Activated T-cell treated with anti-CD3 and anti-CD28 coated beads for 4 hours (primary cell): ENCODE data around the gene GTPBP6.
"Not testable (repeated sequence)": the region's sequence is repeated elsewhere in the genome, so short reads cannot be mapped to it uniquely, and the experiment has no call there.

Experiments used
- DNase-seq: peaks from one replicate; pipeline ENCODE4 v3.0.0-alpha.2; 2020

GTPBP6 gene

DNA sequence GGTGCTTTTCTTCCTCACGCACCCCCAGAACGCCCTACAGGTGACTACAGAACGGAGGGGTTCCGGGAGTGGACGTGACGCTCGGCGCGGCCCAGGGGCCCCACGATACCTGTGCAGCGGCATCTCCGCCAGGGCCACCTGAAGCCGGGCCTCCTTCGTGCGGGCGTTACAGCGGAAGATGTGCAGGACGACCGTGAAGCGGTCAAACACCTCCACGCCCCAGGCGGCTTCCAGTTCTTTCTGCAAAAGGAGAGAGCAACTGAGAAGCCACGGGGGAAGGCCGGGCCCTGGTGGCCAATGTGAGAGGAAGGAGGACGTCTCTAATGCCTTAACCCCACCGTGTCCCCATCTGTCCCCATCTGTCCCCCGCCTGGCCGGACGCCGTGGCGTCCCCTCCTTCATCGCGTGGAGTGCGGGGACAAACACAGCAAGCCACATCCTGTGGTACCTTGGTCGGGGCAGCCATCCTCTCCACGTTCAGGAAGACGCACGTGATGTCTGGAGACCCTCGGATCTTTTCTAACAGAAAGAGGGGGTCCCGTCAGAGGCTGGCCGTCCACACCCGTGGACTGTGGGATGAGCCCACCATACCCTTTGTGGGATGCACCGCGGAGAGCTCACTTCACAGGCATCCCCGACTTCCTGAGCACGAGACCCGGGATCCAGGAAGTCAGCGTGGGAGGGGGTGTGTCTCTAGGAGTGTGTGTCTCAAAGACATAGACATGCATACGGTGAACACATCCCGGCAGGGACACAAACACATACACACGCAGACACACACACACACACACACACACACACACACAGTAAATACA is 3.6 kb downstream of the GTPBP6 start:
- no peak for DNase-seq

DNA sequence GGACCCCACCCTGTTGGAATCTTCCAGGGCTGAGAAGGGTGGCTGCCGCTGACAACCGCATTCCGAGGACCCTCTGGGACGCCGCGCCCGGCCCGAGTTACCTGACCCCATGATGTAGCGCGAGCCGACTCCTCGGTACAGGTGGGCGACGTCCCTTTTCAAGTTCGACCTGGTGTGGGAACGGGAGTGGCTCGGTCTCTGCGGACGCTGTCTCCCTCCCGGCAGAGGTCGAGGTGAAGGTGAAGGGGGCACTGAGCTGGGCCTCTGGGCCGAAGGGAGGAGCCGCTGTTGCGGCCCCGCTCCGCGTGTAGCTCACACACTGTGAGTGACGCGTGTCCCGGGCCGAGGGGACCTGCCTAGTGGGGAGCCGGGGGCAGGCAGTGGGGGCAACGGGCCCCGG is 4.5 kb downstream of the GTPBP6 start:
- DNase-seq: no peak

DNA sequence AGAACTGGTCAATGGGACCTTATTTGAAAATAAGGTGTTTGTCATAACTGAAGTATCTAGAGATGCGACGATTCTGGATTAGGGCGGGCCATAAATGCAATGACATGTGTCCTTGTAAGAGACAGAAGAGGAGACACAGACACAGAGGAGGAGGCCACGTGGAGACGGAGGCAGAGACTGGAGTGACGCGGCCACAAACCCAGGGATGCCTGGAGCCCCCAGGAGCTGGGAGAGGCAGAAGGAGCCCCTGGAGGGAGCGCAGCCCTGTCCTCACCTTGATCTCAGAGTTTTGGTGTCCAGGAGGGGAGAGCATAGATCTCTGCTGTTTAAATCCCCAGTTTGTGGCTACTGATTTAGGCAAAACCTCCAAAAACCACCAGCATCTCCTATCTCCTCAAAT is 5.0 kb downstream of the GTPBP6 start:
- DNase-seq: no peak

DNA sequence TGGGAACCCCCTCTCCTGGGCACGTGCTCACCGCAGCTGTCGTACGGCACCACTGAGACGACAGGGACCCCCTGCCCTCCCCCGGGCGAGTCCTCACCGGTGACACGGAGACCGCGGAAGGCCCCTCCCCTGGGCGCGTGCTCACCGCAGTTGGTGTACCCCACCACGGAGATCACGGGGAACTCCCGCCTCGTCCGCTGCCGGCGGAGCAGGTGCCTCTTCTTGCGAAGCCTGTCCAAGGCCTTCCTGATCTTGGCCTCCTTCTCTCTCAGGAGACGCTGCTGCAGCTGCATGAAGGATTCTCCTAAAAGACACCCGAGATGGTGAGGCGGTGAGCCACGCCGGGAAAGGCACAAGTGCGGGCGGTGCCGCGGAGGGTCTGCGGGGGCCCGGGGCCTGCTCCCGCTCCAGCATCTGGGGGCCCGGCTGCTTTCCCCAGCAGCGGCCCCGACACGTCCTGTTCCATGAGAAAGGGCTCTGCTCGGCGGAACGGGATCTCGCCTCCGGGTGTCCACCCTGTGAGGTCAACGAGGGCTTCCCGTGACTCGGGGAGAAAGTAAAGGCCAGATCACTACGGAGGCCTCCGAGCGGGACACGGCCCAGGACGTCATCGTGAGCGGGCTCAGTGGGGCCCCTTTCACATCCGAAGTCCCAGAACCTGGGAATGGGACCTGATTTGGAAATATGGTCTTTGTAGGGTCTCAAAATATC is 5.8 kb downstream of the GTPBP6 start:
- DNase-seq: no peak

DNA sequence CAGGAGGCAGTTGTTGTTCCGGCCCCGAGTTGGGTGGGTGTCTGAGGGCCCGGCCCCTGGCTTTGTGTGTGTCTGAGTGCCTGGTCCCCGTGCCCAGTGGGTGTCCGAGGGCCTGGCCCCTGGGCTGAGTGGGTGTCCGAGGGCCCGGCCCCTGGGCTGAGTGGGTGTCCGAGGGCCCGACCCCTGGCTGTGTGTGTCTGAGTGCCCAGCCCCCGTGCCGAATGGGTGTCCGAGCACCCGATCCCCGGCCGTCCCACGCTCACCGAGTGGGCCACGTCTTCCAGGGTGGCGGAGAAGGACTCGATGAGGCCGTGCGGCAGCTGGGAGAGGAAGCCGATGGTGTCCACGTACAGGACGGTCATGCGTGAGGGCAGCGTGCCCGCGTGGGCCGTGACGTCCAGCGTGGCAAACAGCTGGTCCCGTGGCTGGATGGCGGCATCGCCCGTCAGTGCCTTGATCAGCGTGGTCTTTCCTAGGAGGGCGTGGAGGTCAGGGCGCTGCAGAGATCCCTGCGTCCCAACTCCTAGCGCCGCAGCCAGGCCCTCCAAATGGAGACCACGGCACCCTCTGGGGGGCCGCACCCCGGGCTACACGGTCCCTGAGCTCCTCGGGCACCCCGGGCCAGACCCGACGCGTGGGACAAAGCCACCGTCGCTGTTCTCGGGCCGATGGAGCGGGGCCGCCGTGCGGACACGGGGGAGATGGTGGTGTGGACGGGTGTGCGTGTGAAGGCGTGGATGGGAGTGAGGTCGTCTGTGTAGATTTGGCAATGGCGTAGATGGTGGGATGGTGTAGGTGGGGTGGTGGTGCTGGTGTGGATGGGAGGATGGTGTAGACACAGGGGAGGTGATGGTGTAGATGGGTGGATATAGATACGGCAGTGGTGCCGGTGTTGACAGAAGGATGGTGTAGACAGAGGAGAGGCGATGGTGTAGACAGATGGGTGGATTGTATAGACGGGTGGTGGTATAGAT is 7.2 kb downstream of the GTPBP6 start:
- no peak for DNase-seq

DNA sequence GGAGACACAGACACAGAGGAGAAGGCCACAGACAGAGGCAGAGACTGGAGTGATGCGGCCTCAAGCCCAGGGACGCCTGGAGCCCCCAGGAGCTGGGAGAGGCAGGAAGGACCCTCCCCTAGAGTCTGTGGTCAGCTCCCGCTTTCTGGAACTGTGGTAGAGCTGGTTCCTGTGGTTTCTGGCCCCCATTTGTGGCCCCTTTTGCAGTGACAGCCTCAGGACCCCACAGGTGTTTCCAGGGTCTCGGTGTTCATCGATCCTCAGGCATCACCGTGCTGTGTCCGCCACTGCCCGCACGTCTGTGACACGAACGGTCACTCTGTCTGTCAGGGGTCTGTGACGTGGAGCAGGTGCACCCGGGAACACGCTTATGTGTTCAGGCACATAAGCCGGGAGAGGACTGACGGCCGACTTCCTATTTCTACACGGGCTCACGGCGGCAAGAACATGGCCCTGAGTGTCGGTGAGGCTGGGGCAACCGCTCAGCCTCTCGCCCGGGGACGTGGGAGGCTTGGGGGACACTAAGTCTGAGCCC is 7.9 kb downstream of the GTPBP6 start:
- no peak for DNase-seq

DNA sequence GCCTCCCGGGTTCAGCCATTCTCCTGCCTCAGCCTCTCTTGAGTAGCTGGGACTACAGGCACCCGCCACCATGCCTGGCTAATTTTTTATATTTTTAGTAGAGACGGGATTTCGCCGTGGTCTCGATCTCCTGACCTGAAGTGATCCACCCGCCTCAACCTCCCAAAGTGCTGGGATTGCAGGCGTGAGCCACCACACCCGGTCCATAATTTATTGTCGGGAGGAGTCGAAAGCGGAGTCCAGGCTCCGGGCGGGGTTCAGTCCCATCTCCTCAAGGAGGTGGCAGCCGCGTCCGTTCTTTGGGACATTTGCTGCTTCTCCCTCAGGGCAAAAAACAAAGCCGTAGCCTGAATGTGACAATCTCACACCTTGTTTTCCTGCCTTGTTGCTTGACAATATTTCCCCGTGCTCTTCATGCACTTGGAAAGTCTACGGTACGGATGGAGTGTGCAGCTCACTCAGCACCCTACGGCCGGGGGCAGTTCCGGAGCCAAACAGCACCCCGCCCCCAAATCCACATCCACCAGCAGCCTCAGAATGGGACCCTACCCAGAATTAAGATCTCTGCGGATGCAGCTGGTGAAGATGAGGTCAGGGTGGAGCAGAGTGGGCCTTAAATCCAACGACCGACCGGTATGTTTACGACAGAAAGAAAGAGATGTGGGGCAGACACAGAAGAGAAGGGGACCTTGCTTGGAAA is 9.6 kb downstream of the GTPBP6 start:
- DNase-seq: no peak

DNA sequence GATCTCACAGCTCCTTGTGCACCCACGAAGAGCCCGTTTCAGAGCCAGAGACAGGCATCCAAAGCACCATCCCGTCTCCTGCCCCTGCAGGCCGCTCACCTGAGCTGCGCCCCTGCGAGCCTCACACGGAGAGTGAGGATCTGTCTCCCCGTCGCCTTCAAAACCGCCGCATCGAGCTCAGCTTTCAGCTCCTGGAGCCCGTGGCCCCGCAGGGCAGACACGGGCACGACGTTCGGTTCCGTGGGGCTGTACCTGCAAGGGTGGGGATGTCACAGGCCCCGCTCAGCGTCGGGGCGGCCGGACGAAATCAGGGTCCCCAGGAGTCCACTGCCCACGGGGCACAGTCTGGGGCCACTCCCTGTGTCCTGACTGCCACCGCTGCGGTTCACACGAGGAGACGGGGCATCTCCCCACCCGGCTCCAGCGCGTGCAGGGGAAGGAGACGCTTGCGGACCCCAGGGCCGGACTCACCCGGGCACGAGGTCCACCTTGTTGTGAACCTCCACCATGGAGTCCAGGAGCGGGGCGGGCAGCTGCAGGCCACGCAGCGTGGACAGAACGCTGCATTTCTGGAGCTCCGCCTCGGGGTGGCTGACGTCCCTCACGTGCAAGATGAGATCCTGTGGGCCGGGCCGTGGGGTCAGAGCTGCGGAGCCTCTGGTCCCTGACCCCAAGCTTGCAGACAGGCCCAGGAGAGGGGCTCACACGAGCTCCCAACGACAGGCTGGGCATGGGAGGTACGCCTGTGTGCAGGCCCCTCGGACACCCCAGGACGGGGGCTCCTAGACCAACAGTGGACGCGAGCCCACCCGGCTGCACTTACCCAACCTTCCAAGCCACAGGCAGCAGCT is 11.1 kb downstream of the GTPBP6 start:
- no peak for DNase-seq

DNA sequence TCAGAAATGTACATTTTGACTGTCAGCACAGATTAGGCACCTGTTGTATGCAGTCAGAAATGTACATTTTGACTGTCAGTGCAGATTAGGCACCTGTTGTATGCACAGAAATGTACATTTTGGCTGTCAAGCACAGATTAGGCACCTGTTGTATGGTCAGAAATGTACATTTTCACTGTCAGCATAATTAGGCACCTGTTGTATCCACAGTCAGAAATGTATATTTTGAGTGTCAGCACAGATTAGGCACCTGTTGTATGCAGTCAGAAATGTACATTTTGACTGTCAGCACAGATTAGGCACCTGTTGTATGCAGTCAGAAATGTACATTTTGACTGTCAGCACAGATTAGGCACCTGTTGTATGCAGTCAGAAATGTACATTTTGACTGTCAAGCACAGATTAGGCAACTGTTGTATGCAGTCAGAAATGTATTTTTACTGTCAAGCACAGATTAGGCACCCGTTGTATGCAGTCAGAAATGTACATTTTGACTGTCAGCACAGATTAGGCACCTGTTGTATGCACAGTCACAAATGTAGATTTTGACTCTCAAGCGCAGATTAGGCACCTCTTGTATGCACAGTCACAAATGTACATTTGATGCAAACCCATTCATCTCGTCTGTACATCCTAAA is 11.9 kb downstream of the GTPBP6 start:
- DNase-seq: not testable (repeated sequence)

DNA sequence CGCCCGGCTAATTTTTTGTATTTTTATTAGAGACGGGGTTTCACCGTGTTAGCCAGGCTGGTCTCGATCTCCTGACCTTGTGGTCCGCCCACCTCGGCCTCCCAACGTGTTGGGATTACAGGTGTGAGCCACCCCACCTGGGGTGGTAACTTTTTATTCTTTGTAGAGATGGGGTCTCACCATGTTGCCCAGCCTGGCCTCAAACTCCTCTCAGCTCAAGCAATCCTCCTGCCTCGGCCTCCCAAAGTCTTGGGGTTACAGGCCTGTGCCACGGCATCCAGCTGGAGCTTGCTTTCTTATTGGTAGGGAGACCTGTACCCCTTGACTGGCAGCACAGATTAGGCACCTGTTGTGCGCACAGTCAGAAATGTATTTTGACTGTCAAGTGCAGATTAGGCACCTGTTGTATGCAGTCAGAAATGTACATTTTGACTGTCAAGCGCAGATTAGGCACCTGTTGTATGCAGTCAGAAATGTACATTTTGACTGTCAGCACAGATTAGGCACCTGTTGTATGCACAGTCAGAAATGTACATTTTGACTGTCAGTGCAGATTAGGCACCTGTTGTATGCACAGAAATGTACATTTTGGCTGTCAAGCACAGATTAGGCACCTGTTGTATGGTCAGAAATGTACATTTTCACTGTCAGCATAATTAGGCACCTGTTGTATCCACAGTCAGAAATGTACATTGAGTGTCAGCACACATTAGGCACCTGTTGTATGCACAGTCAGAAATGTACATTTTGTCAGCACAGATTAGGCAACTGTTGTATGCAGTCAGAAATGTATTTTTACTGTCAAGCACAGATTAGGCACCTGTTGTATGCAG is 12.6 kb downstream of the GTPBP6 start:
- not testable (repeated sequence) for DNase-seq

DNA sequence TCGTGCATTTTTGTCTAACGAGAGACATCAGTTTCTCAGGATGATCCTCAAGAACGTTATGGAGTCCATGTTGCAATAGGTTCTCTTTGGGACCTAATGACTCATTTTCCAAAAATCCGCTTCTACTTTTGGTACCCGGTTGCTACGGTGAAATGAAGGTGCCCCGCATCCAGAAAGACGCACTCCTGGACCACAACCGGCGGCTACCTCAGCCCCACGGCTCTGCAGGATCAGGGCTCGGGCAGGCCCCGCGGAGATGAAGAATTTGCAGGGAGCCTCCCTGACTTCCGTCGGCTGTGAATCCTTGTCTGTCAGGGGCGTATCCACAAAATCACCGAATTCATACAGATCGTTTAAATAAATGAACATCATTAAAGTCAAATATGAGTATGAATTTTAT is 15.6 kb downstream of the GTPBP6 start:
- DNase-seq: no peak

DNA sequence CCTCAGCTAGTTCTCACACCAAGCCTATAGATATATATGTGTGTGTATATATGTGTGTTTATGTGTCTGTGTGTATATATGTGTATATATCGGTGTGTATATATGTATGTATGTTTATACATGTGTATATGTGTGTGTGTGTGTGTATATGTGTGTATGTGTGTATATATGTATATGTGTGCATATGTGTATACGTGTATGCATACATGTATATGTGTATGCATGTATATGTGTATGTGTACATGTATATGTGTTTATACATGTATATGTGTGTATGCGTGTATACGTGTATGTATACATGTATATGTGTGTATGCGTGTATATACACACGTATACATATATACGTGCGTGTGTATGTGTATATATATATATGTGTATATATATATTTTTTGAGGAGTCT is 18.3 kb downstream of the GTPBP6 start:
- no peak for DNase-seq

DNA sequence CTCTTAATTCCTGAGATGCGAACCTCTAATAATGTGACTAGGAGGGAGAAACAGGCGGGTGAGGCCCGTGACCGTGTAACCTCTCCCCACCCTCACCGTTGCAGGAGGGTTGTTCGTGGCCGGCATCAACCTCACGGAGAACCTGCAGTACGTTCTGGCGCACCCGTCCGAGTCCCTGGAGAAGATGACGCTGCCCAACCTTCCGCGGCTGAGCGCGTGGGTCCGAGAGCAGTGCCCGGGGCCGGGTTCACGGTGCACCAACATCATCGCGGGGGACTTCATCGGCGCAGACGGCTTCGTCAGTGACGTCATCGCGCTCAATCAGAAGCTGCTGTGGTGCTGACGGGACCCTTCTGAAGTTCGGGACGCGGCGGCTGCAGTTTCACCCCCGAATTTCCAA is 19.6 kb downstream of the GTPBP6 start:
- no peak for DNase-seq

DNA sequence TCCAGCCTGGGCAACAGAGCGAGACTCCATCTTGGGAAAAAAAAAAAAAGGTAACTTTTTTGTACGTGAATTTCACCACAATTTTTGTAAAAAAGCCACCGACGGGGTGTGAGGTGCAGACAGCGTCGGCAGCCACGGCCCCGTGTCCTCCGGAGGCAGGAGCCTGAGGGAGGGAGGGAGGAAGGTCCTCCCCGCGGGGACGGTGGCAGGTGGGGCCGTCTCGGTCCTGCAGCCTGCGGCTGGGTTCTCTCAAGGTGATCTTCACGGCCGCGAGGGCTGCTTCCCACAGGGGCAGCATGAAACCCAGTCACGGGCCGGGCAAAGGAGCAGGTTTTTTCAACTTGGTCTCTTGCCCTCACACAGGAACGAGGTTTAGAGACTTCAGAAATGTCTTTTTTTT is 23.5 kb downstream of the GTPBP6 start:
- no peak for DNase-seq

DNA sequence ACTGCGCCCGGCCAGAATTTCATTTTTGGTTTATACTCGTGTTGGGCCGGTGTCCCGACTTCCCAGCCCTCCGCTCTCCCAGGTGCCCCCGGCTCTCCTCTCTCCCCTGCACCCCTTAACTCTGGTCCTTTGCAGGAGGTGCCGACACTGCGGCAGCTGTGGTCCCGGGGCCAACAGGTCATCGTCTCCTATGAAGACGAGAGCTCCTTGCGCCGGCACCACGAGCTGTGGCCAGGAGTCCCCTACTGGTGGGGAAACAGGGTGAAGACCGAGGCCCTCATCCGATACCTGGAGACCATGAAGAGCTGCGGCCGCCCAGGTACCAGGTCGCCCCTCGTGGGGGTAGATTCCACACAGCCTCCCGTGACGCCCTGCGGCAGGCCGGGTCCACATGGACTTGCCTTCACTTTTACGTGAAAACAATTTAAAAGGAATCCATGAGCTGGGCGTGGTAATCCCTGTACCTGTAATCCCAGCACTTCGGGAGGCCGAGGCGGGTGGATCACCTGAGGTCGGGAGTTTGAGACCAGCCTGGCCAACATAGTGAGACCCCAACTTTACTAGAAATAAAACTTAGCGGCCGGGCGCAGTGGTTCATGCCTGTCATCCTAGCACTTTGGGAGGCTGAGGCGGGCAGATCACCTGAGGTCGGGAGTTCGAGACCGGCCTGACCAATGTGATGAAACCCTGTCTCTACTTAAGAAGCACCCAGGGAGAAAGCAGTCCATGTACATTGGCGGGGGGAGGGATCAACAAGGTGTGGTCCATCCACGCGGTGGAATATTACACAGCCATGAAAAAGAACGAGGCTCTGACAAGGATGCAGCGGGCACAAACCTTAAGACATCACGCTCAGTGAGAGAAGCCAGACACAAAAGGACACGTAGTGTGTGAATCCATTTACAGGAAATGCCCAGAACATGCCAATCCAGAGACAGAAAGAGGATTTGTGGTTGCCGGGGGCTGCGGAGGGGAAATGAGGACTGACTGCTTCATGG is 25.4 kb downstream of the GTPBP6 start:
- no peak for DNase-seq

DNA sequence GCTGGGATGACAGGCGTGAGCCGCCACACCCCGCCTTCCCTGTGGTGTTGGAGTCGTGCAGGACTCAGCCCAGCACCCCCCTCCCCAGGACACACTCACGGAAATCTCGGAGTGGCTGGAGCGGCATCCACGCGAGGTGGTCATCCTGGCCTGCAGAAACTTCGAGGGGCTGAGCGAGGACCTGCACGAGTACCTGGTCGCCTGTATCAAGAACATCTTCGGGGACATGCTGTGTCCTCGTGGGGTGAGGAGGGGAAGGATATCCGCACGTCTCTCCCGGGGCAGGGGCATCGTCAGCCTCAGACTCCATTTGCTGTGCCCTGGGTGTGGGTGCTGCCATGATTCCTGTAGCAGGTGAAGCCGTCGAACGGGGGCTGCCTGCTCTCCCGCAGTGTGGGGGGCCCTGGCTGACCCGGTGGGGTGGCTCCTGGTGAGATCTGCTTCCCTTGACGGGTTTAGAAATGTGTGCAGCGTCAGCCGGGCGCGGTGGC is 27.1 kb downstream of the GTPBP6 start:
- no peak for DNase-seq

DNA sequence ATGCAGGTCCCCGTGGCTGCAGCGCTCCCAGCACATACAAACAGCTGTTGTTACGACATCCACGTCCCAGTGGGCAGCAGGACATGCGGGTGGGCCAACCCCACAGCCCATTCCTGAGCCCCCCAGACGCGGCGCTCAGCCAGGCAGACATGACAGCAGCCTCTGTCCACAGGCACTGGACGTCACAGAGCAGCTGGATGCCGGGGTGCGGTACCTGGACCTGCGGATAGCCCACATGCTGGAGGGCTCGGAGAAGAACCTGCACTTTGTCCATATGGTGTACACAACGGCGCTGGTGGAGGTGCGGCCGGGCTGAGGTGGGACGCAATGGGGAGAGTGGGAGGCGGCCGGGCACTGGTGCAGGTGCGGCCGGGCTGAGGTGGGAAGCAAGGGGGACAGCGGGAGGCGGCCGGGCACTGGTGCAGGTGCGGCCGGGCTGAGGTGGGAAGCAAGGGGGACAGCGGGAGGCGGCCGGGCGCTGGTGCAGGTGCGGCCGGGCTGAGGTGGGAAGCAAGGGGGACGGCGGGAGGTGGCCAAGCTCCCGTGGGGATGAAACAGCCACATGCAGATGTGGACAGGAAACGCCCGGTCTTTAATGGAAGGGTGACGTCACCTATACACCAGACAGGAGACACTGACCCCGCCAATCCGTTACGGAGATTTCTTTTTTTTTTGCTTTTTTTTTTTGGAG is 28.0 kb downstream of the GTPBP6 start:
- DNase-seq: no peak

DNA sequence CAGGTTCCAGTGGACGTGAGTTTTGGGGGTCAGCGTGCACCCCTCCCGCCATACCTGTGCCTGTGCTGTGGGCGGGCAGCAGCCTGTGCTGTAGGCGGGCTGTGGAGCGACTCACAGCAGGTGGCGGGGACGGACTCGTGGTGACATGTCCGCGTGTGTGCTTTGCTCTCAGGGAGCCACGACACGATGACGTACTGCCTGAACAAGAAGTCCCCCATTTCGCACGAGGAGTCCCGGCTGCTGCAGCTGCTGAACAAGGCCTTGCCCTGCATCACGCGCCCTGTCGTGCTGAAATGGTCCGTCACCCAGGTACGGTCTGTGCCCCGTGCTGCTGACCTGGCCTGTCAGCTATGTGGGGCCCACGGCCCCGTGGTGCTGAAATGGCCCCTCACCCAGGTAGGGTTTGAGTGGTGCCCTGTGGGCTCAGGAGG is 30.0 kb downstream of the GTPBP6 start:
- no peak for DNase-seq
